ENCODE data around the gene ABTB1.

ABTB1 gene

DNA sequence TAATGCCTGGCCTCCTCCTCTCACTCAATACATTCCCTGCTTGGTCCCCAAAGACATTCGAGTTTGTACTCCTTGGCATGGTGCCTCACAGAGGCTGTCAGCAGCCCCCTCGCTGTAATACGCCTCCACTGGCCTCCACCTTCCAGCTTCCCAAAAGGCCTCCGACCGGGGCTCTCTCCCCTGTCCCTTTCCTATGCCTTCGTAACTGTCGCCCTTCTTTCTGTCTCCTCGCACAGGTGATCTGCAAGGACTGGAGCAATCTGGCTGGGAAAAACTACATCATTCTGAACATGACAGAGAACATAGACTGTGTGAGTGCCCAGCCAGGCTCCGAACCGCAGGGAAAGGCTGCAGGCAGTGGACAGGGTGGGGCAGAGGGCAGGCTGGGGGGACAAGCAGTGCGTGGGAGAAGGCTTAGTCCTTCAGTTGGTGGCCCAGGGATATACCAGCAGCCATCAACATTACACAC is 10.7 kb upstream of the ABTB1 start:
- no peak overlapping the region for H3K4me3 ChIP-seq (ENCODE audit: low read depth, low read length)
- no peak for DNase-seq (ENCODE audit: low read depth)
- TF ChIP-seq, protein P1, sequence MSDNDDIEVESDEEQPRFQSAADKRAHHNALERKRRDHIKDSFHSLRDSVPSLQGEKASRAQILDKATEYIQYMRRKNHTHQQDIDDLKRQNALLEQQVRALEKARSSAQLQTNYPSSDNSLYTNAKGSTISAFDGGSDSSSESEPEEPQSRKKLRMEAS (IDR thresholded peaks at IDR 0.05; ENCODE audit: low read depth, low read length) = no peak
- TF ChIP-seq, protein P2, sequence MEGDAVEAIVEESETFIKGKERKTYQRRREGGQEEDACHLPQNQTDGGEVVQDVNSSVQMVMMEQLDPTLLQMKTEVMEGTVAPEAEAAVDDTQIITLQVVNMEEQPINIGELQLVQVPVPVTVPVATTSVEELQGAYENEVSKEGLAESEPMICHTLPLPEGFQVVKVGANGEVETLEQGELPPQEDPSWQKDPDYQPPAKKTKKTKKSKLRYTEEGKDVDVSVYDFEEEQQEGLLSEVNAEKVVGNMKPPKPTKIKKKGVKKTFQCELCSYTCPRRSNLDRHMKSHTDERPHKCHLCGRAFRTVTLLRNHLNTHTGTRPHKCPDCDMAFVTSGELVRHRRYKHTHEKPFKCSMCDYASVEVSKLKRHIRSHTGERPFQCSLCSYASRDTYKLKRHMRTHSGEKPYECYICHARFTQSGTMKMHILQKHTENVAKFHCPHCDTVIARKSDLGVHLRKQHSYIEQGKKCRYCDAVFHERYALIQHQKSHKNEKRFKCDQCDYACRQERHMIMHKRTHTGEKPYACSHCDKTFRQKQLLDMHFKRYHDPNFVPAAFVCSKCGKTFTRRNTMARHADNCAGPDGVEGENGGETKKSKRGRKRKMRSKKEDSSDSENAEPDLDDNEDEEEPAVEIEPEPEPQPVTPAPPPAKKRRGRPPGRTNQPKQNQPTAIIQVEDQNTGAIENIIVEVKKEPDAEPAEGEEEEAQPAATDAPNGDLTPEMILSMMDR (IDR thresholded peaks at IDR 0.05; ENCODE audit: low read depth, low read length) = no peak
- TF ChIP-seq MYC (IDR thresholded peaks at IDR 0.05; ENCODE audit: low read depth, low read length) = no peak
- TF ChIP-seq POLR2A (IDR thresholded peaks at IDR 0.05; ENCODE audit: extremely low read depth, insufficient read length) = no peak

DNA sequence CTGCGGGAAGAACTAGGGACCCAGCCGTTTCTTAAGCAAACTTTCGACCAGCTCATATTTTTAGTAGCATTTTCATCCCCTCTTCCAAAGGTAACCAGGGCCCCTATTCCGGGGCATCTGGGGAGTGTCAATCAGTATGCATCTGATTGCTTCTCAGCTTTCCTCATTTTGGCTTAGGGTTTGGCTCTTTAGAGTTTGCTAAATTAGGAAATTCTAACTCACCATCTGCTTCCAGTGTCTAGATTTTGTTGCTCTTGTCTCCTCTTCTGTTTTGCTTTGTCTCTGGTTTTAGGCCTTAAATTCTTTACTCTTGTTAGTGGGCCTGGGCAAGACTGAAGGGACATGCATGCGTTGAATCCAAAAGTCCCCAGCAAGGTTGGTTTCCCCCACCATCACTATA is 9.6 kb upstream of the ABTB1 start:
- DNase-seq (ENCODE audit: low read depth) = no peak
- no peak overlapping the region for H3K4me3 ChIP-seq (ENCODE audit: low read depth, low read length)
- no peak for TF ChIP-seq POLR2A (IDR thresholded peaks at IDR 0.05; ENCODE audit: extremely low read depth, insufficient read length)
- TF ChIP-seq, protein P1 (IDR thresholded peaks at IDR 0.05; ENCODE audit: low read depth, low read length) = no peak
- no peak for TF ChIP-seq MYC (IDR thresholded peaks at IDR 0.05; ENCODE audit: low read depth, low read length)
- TF ChIP-seq, protein P2 (IDR thresholded peaks at IDR 0.05; ENCODE audit: low read depth, low read length) = no peak

DNA sequence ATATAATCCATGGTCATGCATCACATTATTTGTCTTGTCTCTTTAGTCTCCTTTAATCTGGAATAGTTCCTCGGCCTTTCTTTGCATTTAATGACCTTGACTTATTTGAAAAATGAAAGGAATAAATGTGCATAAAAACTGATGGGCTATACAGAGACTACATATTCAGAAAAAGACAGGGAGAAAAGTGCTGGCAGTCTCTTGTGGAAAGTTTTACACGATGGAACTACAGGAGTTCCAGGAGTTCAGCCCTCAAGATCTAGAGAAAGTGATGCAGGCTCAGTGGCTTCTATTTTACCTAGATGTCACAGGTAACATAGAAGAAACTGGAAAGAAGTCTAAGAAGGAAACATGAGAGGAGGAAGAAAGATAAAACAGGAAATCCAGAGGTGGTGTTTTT is 7.6 kb upstream of the ABTB1 start:
- TF ChIP-seq, protein P1 (IDR thresholded peaks at IDR 0.05; ENCODE audit: low read depth, low read length) = no peak
- TF ChIP-seq POLR2A (IDR thresholded peaks at IDR 0.05; ENCODE audit: extremely low read depth, insufficient read length) = no peak
- TF ChIP-seq, protein P2 (IDR thresholded peaks at IDR 0.05; ENCODE audit: low read depth, low read length) = no peak
- no peak overlapping the region for H3K4me3 ChIP-seq (ENCODE audit: low read depth, low read length)
- DNase-seq (ENCODE audit: low read depth) = no peak

DNA sequence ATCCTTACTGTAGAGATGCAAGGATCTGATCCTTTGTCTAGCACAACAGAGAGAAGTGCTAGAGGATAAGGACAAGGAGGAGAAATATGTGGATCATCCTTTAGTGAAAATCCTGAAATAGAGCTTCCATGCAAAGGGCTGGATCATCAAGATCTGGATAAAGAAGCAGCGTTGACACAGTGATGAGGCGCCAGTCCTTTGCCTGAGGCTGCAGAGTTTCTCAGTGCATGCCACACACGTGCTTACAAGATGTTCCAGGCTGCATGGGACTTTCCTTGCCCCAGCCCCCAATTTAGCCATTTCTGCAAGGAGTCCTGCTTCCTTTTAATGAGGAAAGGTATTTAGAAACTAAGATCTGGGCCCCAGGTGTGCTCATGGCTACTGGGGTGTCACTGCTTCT is 7.2 kb upstream of the ABTB1 start:
- no peak for DNase-seq (ENCODE audit: low read depth)
- no peak overlapping the region for H3K4me3 ChIP-seq (ENCODE audit: low read depth, low read length)
- TF ChIP-seq, protein P2 (IDR thresholded peaks at IDR 0.05; ENCODE audit: low read depth, low read length) = no peak
- TF ChIP-seq, protein P1 (IDR thresholded peaks at IDR 0.05; ENCODE audit: low read depth, low read length) = no peak
- TF ChIP-seq POLR2A (IDR thresholded peaks at IDR 0.05; ENCODE audit: extremely low read depth, insufficient read length) = no peak

DNA sequence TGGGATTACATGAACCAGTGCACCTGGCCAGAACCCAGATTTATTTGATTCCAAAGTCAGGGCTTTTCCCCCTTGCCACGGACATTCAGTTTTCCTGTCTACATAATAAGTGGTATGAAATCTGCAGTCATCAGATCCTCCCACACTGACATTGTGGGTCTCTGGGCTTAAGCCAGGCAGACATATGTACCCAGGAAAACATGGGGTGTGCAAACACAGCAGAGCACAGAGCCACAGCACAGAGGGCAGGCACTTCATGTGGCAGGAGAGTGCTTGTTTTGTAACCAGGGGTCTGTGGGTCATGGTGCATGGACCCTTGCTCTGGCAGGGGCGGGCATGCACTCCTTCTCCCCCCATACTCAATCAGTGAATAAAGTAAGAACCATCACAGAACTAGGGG is 6.1 kb upstream of the ABTB1 start:
- TF ChIP-seq, protein P2 (IDR thresholded peaks at IDR 0.05; ENCODE audit: low read depth, low read length) = no peak
- TF ChIP-seq, protein P1 (IDR thresholded peaks at IDR 0.05; ENCODE audit: low read depth, low read length) = no peak
- no peak for DNase-seq (ENCODE audit: low read depth)
- no peak overlapping the region for H3K4me3 ChIP-seq (ENCODE audit: low read depth, low read length)

DNA sequence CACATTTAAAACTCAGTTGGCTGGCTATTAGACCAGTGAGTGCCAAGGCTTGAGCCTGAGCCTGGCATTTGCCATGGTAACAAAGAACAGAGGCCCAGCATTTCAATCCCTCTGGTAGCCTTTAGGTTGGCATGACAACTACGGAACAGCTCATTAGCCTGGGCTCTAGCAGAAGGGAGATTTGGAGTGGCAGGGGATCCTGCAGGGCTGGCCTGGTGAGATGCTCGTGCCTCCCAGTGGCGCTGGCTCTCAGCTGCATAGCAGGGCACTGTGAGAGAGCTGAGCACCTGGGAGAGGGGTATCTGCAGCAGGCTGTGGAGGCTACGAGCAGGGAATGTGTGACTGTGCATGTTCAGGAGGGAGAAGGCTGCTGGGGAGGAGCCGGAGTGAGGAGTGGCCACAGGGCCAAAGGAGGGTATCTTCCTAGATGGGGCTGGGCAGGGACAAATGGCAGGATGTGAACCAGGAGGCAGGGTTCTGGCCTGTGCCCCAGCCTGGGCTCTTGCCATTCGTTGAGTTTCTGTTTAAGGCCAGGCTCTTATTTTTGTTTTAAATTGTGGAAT is 5.6 kb upstream of the ABTB1 start:
- H3K4me3 ChIP-seq (ENCODE audit: low read depth, low read length) = no peak overlapping the region
- no peak for DNase-seq (ENCODE audit: low read depth)
- TF ChIP-seq MYC (IDR thresholded peaks at IDR 0.05; ENCODE audit: low read depth, low read length) (no peak), POLR2A (IDR thresholded peaks at IDR 0.05; ENCODE audit: extremely low read depth, insufficient read length) (no peak)
- TF ChIP-seq, protein P2 (IDR thresholded peaks at IDR 0.05; ENCODE audit: low read depth, low read length) = no peak
- TF ChIP-seq, protein P1 (IDR thresholded peaks at IDR 0.05; ENCODE audit: low read depth, low read length) = no peak
